HUDEP-2 (cell line): ENCODE data around the gene MT1M.
"Not testable (repeated sequence)": the region's sequence is repeated elsewhere in the genome, so short reads cannot be mapped to it uniquely, and the experiment has no call there.

Experiments
- DNase-seq, 76 experiments: peaks; one replicate each; lab custom pipeline; 2025; ENCODE audit not compliant: unreplicated experiment in 76 of 76; lab: John Stamatoyannopoulos, UW

The MT1M gene

DNA sequence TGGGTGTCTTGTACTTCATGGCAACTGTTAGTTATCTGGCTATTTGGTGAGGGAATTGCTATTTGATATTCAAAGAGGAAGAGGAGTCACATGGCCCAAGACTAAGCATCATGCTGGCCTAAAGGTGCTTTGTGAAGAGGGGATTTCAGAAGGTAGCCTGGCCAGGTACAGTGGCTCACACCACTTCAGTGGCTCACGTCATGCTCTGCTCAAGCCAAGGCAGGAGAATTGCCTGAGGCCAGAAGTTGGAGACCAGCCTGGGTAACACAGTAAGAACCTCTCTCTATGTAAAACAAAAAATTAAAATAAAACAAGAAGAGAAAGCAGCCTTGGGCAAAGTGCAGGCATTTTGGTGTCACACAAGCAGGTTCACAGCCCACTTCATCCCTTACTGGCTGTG is 12.9 kb downstream of the MT1M start:
- no peak for DNase-seq

DNA sequence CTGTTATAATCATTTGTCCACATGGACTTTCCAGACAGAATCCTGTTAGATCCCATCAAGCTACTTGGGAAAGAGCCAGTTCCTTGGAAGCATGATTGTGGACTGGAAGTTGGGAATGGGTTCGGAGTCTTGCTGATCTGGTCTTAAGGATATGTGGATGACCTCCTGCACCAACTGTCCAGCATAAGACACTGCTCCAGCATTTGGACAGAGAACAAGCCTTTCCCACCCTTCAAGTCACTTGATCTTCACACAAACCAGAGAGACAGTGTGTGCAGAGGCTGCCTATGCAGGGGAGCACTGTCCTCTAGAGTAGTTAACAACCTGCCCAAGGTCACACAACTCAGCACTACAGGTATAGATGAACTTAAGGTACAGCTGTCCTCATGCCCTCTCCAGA is 13.4 kb downstream of the MT1M start:
- no peak for DNase-seq

DNA sequence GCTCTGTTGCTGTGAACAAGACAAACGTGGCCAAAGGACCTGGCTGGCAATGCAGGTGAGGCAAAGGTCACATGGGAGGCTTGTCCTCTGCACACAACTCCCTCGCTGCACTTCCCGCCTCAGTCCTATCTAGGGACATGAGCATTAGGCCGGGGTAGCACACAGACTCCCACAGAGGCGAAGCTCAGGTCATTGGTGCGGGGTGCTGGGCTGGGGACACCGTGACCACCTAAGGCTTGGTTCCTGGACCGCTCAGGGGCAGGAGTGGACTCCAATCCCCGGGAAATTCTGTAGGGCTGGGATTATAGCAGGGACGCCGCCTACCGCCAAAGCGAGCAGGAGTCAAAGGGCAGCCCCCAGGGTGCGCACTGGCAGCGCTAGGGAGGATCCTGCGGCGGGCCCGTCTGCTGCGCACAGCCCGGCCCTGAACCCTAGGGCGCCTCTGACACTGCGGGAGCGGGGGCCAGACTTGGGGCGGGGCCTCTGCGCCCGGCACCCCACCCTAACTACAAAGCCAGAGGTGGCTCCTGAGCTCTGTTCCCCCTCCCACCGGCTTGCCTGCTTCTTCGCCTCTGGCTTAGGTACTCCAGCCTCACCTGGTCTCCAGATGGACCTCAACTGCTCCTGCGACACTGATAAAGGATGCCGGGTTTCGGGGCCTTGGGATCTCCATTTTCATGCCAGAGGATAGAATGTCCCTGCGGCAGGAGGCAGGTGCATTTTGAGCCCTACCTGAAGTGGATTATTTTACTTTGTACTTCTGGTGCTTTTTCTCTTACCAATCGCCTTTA is 15.4 kb downstream of the MT1M start:
- no peak for DNase-seq

DNA sequence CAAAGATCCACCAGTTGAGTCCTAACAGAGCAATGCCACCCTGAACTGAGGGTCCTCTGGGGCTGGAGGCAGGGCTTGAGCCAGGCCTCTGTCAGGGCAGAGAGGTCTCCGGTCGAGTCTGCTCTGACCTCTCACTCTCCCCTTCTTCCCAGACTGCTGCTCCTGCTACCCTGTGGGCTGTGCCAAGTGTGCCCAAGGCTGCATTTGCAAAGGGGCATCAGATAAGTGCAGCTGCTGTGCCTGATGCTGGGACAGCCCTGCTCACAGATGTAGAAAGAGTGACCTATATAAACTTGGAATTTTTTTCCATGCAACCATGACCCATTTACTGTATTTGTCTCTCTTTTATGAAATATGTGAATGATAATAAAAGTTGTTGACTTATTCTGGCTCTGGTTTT is 16.8 kb downstream of the MT1M start:
- no peak for DNase-seq

DNA sequence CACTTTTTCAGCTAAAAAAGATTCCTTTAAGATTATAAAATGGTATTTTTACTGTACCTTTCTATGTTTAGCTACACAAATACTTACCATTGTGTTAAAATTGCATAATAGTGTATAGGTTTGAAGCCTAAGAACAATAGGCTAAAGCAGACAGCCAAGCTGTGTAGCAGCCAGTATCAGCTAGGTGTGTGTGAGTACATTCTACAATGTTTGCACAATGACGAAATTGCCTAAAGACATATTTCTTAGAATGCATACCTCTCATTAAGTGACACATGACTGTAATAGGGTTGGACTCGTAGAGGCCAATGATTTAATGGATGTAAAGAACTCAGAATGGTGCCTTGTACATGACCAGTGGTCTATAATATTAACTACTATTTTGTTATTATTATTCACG is 17.4 kb downstream of the MT1M start:
- DNase-seq = no peak

DNA sequence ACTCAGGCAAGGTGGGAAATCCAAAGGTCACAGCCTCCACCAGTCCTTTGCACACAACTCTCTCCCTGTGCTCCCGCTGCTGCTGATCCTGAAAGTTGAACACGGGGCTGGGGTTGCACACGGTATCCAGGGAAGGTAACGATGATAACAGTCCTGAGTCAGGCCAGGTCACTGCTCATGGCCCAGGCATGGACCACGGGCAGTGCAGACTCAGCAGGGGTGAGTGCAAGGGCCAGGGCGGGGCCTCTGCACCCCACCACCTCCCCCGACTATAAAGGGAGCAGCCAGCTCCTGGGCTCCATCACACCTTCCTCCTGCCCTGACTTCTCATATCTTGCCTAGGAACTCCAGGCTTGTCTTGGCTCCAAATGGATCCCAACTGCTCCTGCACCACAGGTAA is 19.1 kb downstream of the MT1M start, which contains the start of gene MT1B:
Gene MT1B, plus strand, starts transcription at position 301 of the 400 bp plus-strand sequence. Its CDS starts 68 bp downstream, at position 369.
- no peak for DNase-seq

- DNase-seq = no peak
These were observed 20.1 kb downstream of the MT1M start for GRCh38 chr16:56652600-56652999.

DNA sequence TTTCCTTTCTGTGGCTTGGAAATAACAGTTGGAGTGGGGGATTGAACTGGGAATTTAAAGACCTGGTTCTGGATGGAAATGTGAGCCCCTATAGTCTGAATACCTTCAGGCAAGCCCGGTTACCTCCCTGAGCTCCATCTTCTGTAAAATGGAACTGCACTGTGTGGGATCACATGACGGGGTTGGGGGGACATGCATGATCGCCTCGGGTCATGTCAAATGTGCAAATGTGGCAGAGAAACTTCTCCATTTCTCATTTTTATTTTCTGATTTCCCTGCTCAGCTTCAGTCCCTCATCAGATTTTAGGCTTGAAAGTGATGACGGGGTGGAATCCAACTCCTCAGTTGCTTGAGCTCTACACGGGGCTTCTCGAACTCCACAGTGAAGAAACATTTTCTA is 20.8 kb downstream of the MT1M start:
- DNase-seq = no peak

GRCh38 chr16:56657555-56658326 is 25.3 kb downstream of the MT1M start, which contains the start of gene MT1F:
MT1F (plus strand) TSS chr16:56657959; CDS start chr16:56658059, 100 bp downstream.
- peak in 4 of 76 experiments; percentile 2 to 23 (median 12) for DNase-seq

DNA sequence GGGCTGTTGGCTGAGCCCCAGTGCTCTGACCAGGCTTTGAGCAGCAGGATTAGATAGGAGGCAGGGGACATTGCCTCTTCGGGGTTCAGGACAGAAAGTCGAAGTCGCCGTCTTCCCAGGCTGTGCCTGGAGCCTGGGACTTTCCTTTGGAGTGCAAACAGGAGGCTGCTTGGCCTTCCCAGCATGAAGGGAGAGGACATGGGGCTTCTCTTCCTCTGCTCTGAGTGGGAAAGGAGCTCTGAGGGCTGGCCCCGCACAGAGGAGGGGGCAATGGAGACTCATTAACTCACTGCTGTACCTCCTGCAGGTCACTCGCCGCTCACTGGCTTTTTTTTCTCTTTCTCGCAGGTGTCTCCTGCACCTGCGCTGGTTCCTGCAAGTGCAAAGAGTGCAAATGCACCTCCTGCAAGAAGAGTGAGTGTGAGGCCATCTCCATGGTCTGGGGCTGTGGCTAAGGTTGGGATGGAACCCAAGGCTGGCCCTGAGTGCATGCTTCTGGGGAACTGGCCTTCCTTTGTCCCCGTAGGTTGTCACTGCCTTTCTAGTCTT is 25.9 kb downstream of the MT1M start:
- DNase-seq = no peak

DNA sequence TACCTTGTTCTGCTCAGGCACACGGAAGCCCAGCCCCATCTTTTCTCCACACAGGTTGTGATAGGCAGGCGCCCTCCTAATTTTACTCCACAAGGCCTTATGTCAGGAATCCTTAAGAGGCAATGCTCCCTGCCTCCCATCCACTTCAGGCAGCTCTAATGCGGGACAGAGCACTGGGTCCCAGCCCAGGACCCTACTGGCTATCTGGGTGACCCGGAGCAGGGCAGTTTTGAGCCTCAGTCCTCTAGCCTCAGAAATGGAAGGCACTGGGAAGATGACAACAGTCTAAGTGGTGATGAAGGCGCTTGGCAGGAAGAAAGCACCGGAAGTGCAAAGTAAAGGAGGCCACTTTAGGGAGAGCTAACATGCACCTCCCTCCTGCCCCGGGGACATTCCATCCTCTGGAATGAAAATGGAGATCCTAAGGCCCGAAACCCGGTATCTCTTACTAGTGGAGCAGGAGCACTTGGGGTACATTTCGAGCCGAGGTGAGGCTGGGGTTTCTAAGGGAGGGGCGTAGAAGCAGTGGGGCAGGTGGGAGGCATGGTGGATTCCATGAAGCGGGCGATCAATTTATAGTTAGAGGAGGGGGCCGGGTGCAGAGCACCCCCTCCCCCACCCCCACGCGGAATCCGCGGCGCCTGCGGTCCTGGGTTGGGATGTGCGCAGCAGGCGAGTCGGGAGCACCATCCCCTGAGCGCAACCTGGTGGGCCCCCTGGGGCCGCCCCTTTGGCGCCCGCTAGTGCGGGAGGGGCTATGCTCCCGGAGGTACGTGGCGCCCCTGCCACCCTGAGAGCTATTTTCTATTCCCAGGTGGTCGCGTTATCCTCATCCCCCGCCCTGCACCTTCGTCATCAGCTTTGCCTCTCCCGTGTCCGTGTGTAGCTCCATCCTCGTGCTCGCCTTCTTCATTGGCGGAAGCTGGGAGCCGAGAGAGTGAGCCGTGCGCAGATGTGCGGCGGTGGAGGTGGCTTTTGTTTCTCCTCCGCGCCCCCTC is 30.2 kb downstream of the MT1M start:
- no peak for DNase-seq

DNA sequence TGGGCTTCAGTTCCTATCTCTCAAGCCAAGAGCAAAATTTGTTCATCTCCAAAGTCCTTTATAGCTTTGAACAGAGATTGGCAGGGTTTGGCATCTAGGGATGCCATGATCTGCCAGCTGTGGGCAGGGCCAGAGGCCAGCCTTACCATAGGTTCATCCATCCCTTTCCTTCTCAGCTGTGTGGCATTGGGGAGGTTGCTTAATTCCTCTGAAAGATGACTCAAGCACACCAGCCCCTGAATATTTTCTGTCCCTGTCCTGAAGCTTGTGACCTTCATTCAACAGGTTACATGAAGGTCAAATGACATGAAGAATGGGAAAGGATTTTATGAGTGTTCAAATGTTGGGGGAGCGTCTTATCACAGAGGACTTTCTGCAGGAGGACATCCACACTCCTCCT is 32.0 kb downstream of the MT1M start:
- no peak for DNase-seq

GRCh38 chr16:56665286-56666261 is 33.1 kb downstream of the MT1M start:
- DNase-seq = not testable (repeated sequence)

- peak in 27 of 76 experiments; percentile 2 to 73 (median 22) for DNase-seq
These were observed 35.4 kb downstream of the MT1M start, which contains the start of gene MT1G for GRCh38 chr16:56667581-56668571. MT1G (minus strand) TSS chr16:56668065; CDS start chr16:56667993, 72 bp downstream.

- DNase-seq = peak in 8 of 76 experiments; percentile 2 to 43 (median 22)
These were observed 36.8 kb downstream of the MT1M start, which contains the start of gene MT1H for GRCh38 chr16:56669005-56669839. MT1H (plus strand) TSS chr16:56669814; CDS start chr16:56669885, 71 bp downstream.

DNA sequence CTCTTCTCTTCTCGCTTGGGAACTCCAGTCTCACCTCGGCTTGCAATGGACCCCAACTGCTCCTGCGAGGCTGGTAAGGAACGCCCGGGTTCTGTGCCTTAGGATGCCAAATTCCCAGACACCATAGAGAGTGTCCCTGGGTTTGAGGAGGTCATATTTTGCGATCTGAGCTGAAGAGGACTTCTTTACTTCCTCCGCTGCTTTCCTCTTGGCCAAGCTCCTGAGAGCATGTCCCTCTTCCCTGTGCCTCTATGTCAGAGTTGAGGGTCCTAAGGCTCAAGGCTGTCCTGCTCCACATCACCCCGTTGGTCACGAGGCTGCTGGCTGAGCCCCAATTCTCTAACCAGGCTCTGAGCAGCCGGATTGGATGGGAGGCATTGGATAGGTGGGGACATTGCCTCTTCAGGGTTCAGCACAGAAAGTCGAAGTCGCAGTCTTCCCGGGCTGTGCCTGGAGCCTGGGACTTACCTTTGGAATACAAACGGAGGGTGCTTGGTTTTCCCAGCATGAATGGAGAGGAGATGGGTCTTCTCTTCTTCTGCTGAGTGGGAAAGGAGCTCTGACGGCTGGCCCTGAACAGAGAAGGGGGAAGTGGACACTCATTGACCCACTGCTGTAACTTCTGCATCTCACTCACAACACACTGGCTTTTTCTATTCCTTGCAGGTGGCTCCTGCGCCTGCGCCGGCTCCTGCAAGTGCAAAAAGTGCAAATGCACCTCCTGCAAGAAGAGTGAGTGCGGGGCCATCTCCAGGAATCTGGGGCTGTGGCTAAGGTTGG is 37.6 kb downstream of the MT1M start:
- no peak for DNase-seq
